ENCODE results near the gene FHL1.

DNA sequence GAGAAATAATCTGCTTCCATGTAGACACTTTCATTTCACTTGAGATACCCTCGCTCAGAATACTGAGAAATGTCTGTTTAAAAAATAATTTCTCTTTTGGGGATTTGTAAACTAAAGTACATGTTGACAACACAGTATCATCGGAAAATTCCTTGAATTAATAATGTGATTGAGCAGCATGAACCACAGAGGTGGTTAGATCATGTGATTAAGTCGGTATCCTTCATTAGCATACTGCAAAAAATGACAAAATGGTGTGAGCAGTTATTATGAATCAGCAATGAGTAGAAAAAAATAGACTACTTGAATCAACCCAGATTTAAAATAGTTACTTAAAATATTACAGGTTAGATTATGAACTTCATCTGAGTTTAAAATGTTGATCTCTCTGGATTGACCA lies 89.7 kb downstream of the FHL1 start:
- TF ChIP-seq REST (IDR thresholded peaks at IDR 0.05) (no peak), HNF4G (IDR thresholded peaks at IDR 0.05) (no peak)
- TF ChIP-seq, protein P1, sequence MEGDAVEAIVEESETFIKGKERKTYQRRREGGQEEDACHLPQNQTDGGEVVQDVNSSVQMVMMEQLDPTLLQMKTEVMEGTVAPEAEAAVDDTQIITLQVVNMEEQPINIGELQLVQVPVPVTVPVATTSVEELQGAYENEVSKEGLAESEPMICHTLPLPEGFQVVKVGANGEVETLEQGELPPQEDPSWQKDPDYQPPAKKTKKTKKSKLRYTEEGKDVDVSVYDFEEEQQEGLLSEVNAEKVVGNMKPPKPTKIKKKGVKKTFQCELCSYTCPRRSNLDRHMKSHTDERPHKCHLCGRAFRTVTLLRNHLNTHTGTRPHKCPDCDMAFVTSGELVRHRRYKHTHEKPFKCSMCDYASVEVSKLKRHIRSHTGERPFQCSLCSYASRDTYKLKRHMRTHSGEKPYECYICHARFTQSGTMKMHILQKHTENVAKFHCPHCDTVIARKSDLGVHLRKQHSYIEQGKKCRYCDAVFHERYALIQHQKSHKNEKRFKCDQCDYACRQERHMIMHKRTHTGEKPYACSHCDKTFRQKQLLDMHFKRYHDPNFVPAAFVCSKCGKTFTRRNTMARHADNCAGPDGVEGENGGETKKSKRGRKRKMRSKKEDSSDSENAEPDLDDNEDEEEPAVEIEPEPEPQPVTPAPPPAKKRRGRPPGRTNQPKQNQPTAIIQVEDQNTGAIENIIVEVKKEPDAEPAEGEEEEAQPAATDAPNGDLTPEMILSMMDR (IDR thresholded peaks at IDR 0.05; ENCODE audit: low read depth, low read length, missing input control) = no peak
- TF ChIP-seq, protein P2, sequence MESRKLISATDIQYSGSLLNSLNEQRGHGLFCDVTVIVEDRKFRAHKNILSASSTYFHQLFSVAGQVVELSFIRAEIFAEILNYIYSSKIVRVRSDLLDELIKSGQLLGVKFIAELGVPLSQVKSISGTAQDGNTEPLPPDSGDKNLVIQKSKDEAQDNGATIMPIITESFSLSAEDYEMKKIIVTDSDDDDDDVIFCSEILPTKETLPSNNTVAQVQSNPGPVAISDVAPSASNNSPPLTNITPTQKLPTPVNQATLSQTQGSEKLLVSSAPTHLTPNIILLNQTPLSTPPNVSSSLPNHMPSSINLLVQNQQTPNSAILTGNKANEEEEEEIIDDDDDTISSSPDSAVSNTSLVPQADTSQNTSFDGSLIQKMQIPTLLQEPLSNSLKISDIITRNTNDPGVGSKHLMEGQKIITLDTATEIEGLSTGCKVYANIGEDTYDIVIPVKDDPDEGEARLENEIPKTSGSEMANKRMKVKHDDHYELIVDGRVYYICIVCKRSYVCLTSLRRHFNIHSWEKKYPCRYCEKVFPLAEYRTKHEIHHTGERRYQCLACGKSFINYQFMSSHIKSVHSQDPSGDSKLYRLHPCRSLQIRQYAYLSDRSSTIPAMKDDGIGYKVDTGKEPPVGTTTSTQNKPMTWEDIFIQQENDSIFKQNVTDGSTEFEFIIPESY (IDR thresholded peaks at IDR 0.05) = no peak
